GM18511 (cell line): ENCODE data around the gene CEMIP.

Source experiments
- ATAC-seq: cut with Tn5 transposase; IDR thresholded peaks from one replicate; pipeline ENCODE4 v1.9.1; 2021; ENCODE audit warnings: mild to moderate bottlenecking, moderate library complexity; ENCODE audit not compliant: unreplicated experiment

The CEMIP gene

GRCh38 chr15:80844011-80844732, 65.0 kb downstream of the CEMIP start:
- ATAC-seq, result no peak

GRCh38 chr15:80846031-80846815, 67.1 kb downstream of the CEMIP start:
- no peak for ATAC-seq

- no peak for ATAC-seq
Observed at GRCh38 chr15:80849308-80849707, 70.1 kb downstream of the CEMIP start.

GRCh38 chr15:80850941-80851451, 71.8 kb downstream of the CEMIP start:
- ATAC-seq, result no peak

- ATAC-seq, result no peak
Observed at GRCh38 chr15:80852676-80853075, 73.5 kb downstream of the CEMIP start.

GRCh38 chr15:80854104-80854503, 74.9 kb downstream of the CEMIP start:
- no peak for ATAC-seq

- no peak for ATAC-seq
Observed at GRCh38 chr15:80855206-80855605, 76.0 kb downstream of the CEMIP start.

- ATAC-seq, result no peak
Observed at GRCh38 chr15:80856400-80856799, 77.2 kb downstream of the CEMIP start.

- ATAC-seq, result no peak
Observed at GRCh38 chr15:80856809-80857377, 77.7 kb downstream of the CEMIP start.

GRCh38 chr15:80861731-80862170, 82.6 kb downstream of the CEMIP start:
- ATAC-seq, result no peak

GRCh38 chr15:80864666-80865065, 85.5 kb downstream of the CEMIP start:
- no peak for ATAC-seq

- ATAC-seq, result no peak
Observed at GRCh38 chr15:80866936-80867335, 87.8 kb downstream of the CEMIP start.

GRCh38 chr15:80870366-80870765, 91.2 kb downstream of the CEMIP start:
- ATAC-seq, result no peak

GRCh38 chr15:80870893-80871292, 91.7 kb downstream of the CEMIP start:
- no peak for ATAC-seq

- ATAC-seq, result no peak
Observed at GRCh38 chr15:80871858-80872257, 92.7 kb downstream of the CEMIP start.

- no peak for ATAC-seq
Observed at GRCh38 chr15:80873366-80873952, 94.3 kb downstream of the CEMIP start.

GRCh38 chr15:80875568-80876347, 96.6 kb downstream of the CEMIP start:
- ATAC-seq, result no peak

GRCh38 chr15:80876348-80876674, 97.1 kb downstream of the CEMIP start:
- ATAC-seq, result no peak

GRCh38 chr15:80878242-80878866, 99.2 kb downstream of the CEMIP start:
- no peak for ATAC-seq

GRCh38 chr15:80878867-80879250, 99.7 kb downstream of the CEMIP start:
- ATAC-seq, result no peak
